H9 (cell line): ENCODE data around the gene RNF180. TPM values are rescaled to one million over a fixed set of nuclear protein-coding genes. Genes with fewer than 3 reads are reported as not detected.

Experiments used
- DNase-seq: peaks from one replicate; pipeline ENCODE4 v3.0.0-alpha.2; 2017
- H2AFZ ChIP-seq: one replicate; pipeline ENCODE4 v1.6.1; 2013; ENCODE audit warnings: mild to moderate bottlenecking, low read length, control low read depth, moderate library complexity
- H2AK5ac ChIP-seq: 2 replicates; pipeline ENCODE4 v1.6.1; 2013; ENCODE audit warnings: low read length, control low read depth, mixed read lengths; ENCODE audit not compliant: insufficient read length
- H2BK120ac ChIP-seq: one replicate; pipeline ENCODE4 v1.6.1; 2013; ENCODE audit warnings: low read depth, mild to moderate bottlenecking, low read length, control low read depth, inconsistent platforms; ENCODE audit not compliant: poor library complexity, severe bottlenecking
- H2BK12ac ChIP-seq: 2 replicates; pipeline ENCODE4 v1.6.1; 2013; ENCODE audit warnings: low read length, control low read depth, mixed read lengths, low read depth; ENCODE audit not compliant: insufficient read length
- H2BK15ac ChIP-seq: 2 replicates; pipeline ENCODE4 v1.6.1; 2013; ENCODE audit warnings: low read depth, low read length, control low read depth
- H2BK20ac ChIP-seq: one replicate; pipeline ENCODE4 v1.6.1; 2013; ENCODE audit warnings: low read depth, mild to moderate bottlenecking, low read length, control low read depth, inconsistent platforms; ENCODE audit not compliant: poor library complexity, severe bottlenecking
- H2BK5ac ChIP-seq: 2 replicates; pipeline ENCODE4 v1.6.1; 2013; ENCODE audit warnings: low read length, control low read depth, mixed read lengths; ENCODE audit not compliant: insufficient read length
- H3K14ac ChIP-seq: 2 replicates; pipeline ENCODE4 v1.6.1; 2013; ENCODE audit warnings: low read length, control low read depth; ENCODE audit not compliant: insufficient read depth
- H3K18ac ChIP-seq: 2 replicates; pipeline ENCODE4 v1.6.1; 2013; ENCODE audit warnings: low read depth, mild to moderate bottlenecking, mixed read lengths, low read length, control low read depth; ENCODE audit not compliant: insufficient read length
- H3K23ac ChIP-seq: 2 replicates; pipeline ENCODE4 v1.6.1; 2013; ENCODE audit warnings: low read length, control low read depth, mixed read lengths, low read depth; ENCODE audit not compliant: insufficient read length
- H3K23me2 ChIP-seq: 2 replicates; pipeline ENCODE4 v1.6.1; 2013; ENCODE audit warnings: low read depth, mild to moderate bottlenecking, mixed read lengths, low read length, control low read depth; ENCODE audit not compliant: insufficient read length, poor library complexity, severe bottlenecking
- H3K27ac ChIP-seq: 2 replicates; pipeline ENCODE4 v1.5.1; 2013; ENCODE audit warnings: low read length, control low read depth, mixed read lengths, low read depth; ENCODE audit not compliant: insufficient read length
- H3K27me3 ChIP-seq: 2 replicates; pipeline ENCODE4 v1.6.1; 2013; ENCODE audit warnings: low read length, control low read depth, inconsistent platforms; ENCODE audit not compliant: insufficient read depth
- H3K4ac ChIP-seq: 2 replicates; pipeline ENCODE4 v1.6.1; 2013; ENCODE audit warnings: low read depth, mild to moderate bottlenecking, control low read depth, inconsistent platforms, low read length, moderate library complexity
- H3K4me1 ChIP-seq: 2 replicates; pipeline ENCODE4 v1.6.1; 2013; ENCODE audit warnings: low read length, control low read depth, inconsistent platforms; ENCODE audit not compliant: insufficient read depth
- H3K4me2 ChIP-seq: 2 replicates; pipeline ENCODE4 v1.6.1; 2013; ENCODE audit warnings: low read length, control low read depth, mixed read lengths; ENCODE audit not compliant: insufficient read length, insufficient read depth
- H3K56ac ChIP-seq: 2 replicates; pipeline ENCODE4 v1.6.1; 2013; ENCODE audit warnings: low read depth, mild to moderate bottlenecking, mixed read lengths, low read length, control low read depth; ENCODE audit not compliant: insufficient read length
- H3K79me1 ChIP-seq: 2 replicates; pipeline ENCODE4 v1.6.1; 2013; ENCODE audit warnings: low read depth, mild to moderate bottlenecking, moderate library complexity, low read length, control low read depth, inconsistent platforms; ENCODE audit not compliant: insufficient read depth, poor library complexity, severe bottlenecking
- H3K79me2 ChIP-seq: 2 replicates; pipeline ENCODE4 v1.6.1; 2013; ENCODE audit warnings: low read length, control low read depth, inconsistent platforms; ENCODE audit not compliant: insufficient read depth
- H3K9ac ChIP-seq: 2 replicates; pipeline ENCODE4 v1.6.1; 2013; ENCODE audit warnings: low read length, control low read depth, mixed read lengths; ENCODE audit not compliant: insufficient read length; ENCODE audit errors: extremely low read depth
- H3K9me3 ChIP-seq: one replicate; pipeline ENCODE4 v1.6.1; 2013; ENCODE audit warnings: low read depth, low read length, inconsistent platforms; ENCODE audit not compliant: control insufficient read depth
- H3T11ph ChIP-seq: one replicate; pipeline ENCODE4 v1.6.1; 2013; ENCODE audit warnings: mild to moderate bottlenecking, low read length, control low read depth, inconsistent platforms
- H4K20me1 ChIP-seq: one replicate; pipeline ENCODE4 v1.6.1; 2013; ENCODE audit not compliant: control insufficient read depth, insufficient read length, insufficient read depth
- H4K5ac ChIP-seq: 2 replicates; pipeline ENCODE4 v1.6.1; 2013; ENCODE audit warnings: low read depth, mild to moderate bottlenecking, mixed read lengths, low read length, control low read depth; ENCODE audit not compliant: insufficient read length
- H4K8ac ChIP-seq: replicated peaks from 2 replicates; pipeline ENCODE4 v1.6.1; 2013; ENCODE audit warnings: low read length, control low read depth, mixed read lengths, low read depth; ENCODE audit not compliant: insufficient read length
- H4K91ac ChIP-seq: 2 replicates; pipeline ENCODE4 v1.6.1; 2013; ENCODE audit warnings: low read depth, mild to moderate bottlenecking, moderate library complexity, mixed read lengths, low read length, control low read depth; ENCODE audit not compliant: insufficient read length
- H3K27ac Mint-ChIP-seq, 3 experiments: 2 replicates in 2 of 3; 3 replicates in 1 of 3; pipeline ENCODE4 v1.8.0; 2020 to 2021; ENCODE audit warnings: mixed read lengths in 3 of 3, mild to moderate bottlenecking in 1 of 3, moderate library complexity in 1 of 3
- H3K27me3 Mint-ChIP-seq: 2 replicates; pipeline ENCODE4 v1.8.0; 2021; ENCODE audit warnings: low read depth, mild to moderate bottlenecking, moderate library complexity, mixed read lengths
- H3K36me3 Mint-ChIP-seq, 3 experiments: 2 replicates in 2 of 3; 3 replicates in 1 of 3; pipeline ENCODE4 v1.8.0; 2020 to 2021; ENCODE audit warnings: low read depth in 3 of 3, mixed read lengths in 3 of 3; ENCODE audit not compliant: insufficient read depth in 1 of 3
- H3K4me1 Mint-ChIP-seq, 2 experiments: 2 replicates each; pipeline ENCODE4 v1.8.0; 2020; ENCODE audit warnings: mixed read lengths in 2 of 2
- H3K4me3 Mint-ChIP-seq, 2 experiments: 2 replicates in 1 of 2; 3 replicates in 1 of 2; pipeline ENCODE4 v1.8.0; 2020 to 2021; ENCODE audit warnings: mild to moderate bottlenecking in 2 of 2, mixed read lengths in 2 of 2, moderate library complexity in 1 of 2
- H3K9me3 Mint-ChIP-seq, 2 experiments: 2 replicates in 1 of 2; 3 replicates in 1 of 2; pipeline ENCODE4 v1.8.0; 2020; ENCODE audit warnings: mild to moderate bottlenecking in 2 of 2, mixed read lengths in 2 of 2, moderate library complexity in 1 of 2
- CTCF ChIP-seq: fragments of 200-600 bp; sonication (generic); conservative IDR thresholded peaks from 3 replicates; pipeline ENCODE4 v1.8.0; 2021; ENCODE audit warnings: antibody characterized with exemption, mild to moderate bottlenecking
- WGBS: extraction: QIAGEN DNeasy Blood & Tissue Kit; methylation state at CpG from one replicate; pipeline ENCODE4 v1.1.7; 2013; ENCODE audit warnings: missing lambda C conversion rate, low lambda C conversion rate, mixed read lengths; ENCODE audit not compliant: insufficient read length; ENCODE audit errors: extremely low coverage; 5-methylcytosine and 5-hydroxymethylcytosine counted together
- total RNA-seq: library from RNA; stranded (reverse); gene quantifications from 2 replicates; pipeline ENCODE4 v1.2.1, GENCODE V29; 2021

The RNF180 gene
- total RNA-seq, 1 experiment from 2014 or later, result 2.5 TPM

DNA sequence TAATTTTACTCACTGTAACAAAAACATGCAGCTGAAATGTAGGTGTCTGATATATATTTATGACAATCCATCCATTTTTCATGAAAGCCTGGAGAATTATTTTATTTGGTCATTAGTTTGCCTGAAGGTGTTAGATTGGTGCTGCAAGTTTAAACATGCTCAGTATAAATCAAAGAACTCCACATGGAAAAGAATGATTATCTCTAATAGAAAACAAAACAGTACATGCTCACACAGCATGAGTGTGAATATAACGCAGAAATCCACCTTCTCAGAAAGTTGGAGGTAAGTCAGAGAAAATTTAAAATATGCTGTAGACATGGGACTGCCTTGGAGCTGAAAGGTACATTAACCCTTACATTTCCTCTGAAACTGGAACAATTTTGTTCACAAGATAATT, 174.7 kb downstream of the RNF180 start:
- Histone ChIP-seq H4K8ac (no peak overlapping the region), H3K9ac (no peak overlapping the region), H3K27ac (no peak overlapping the region), H3T11ph (no peak overlapping the region), H4K20me1 (no peaks in the 10 kb centered on the region), H3K4me1 (no peaks in the 10 kb centered on the region), H2BK15ac (no peak overlapping the region), H2AK5ac (no peak overlapping the region), H3K56ac (no peak overlapping the region), H3K4ac (no peak overlapping the region), H3K27me3 (no peaks in the 10 kb centered on the region), H3K23ac (no peak overlapping the region), H2BK5ac (no peak overlapping the region), H2BK12ac (no peak overlapping the region), H3K79me1 (no peaks in the 10 kb centered on the region), H4K91ac (no peak overlapping the region), H3K9me3 (no peaks in the 10 kb centered on the region), H2AFZ (no peak overlapping the region), H4K5ac (no peak overlapping the region), H3K79me2 (no peaks in the 10 kb centered on the region), H3K4me2 (no peak overlapping the region), H3K18ac (no peak overlapping the region), H3K14ac (no peak overlapping the region), H2BK20ac (no peak overlapping the region), H3K23me2 (no peaks in the 10 kb centered on the region), H2BK120ac (no peak overlapping the region)
- WGBS, result no CpG with 5 or more reads among the region's 1 CpG
- TF ChIP-seq CTCF, result no peak
- Mint-ChIP-seq H3K9me3 (no peaks in the 10 kb centered on the region), H3K27me3 (no peaks in the 10 kb centered on the region), H3K27ac (no peak overlapping the region), H3K4me1 (no peaks in the 10 kb centered on the region), H3K4me3 (no peak overlapping the region), H3K36me3 (no peaks in the 10 kb centered on the region)
- no peak for DNase-seq
